8988T (cell line): ENCODE results near the gene TBX4.
"Not testable (repeated sequence)": the region's sequence is repeated elsewhere in the genome, so short reads cannot be mapped to it uniquely, and the experiment has no call there.

ENCODE experiments used
- DNase-seq: peaks from one replicate; pipeline ENCODE4 v3.0.0; 2011

The TBX4 gene

DNA sequence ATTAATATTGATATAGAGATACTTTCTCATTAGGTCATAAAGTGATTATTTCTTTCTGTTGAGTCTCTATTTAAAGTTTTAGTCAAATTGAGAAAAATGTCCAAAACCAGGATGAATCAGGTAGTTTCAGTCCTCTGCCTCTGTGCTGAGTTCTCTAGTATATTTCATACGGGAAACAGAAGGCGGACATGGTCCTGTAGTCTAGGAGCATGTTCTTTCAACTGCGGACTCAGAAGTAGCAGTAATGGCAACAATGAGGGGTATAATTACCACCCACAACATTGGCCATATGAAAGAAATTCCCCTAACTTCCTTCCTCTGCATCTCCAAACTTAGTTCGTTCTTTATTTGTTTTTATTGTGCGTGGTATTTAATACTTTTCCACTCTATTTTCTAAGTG is 50.1 kb downstream of the TBX4 start:
- DNase-seq, result no peak

GRCh38 chr17:61503961-61504360 is 51.7 kb downstream of the TBX4 start:
- no peak for DNase-seq

DNA sequence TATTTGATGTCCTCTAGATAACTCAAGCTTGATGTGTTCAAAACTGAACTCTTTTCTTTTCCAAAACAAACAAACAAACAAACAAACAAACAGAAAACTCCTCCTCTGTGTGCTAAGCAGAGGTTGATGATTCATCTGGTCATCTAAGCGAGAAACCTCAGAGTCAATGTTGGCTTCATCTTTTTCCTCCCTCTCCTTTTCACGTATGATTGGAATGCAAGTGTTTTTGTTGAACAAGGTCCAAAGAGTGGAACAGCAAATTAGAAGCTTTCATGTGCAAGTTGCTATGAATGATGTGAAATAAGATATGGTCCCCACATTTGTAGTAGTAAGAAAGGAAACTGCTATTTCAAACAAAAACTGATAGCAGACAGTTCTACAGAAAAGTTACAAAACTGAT is 52.5 kb downstream of the TBX4 start:
- no peak for DNase-seq

DNA sequence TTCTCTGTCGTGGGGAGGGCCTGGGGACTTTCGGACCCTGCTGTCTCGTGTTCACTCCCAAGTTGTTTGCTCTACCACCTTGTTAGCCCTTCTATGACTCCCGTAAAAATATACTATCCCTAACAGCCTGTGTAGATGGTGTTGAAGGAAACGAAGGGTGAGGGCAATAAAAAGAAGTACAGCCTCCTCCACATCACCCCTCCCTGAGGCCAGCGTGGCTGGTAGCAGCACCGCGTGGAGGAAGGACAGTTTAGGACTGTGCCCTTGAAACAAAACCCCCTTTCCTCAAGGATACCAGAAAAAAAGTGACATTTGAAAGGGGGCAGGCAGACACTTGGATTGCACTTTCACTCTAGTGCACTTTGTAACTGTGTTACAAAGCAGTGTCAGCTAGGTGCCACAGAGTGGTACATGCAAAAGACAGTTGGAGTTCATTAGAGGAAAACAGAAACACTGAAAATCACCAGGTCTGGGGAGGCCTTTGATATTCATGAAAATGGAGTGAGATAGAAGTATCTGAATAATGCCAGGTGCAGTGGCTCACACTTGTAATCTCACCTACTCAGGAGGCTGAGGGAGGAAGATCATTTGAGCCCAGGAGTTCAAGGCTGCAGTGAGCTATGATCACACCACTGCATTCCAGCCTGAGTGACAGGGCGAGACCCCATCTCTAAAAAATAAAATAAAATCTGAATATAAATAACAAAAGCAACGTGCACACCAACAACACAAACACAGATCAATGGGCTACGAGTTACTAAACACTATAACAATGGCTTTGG is 53.8 kb downstream of the TBX4 start:
- no peak for DNase-seq

DNA sequence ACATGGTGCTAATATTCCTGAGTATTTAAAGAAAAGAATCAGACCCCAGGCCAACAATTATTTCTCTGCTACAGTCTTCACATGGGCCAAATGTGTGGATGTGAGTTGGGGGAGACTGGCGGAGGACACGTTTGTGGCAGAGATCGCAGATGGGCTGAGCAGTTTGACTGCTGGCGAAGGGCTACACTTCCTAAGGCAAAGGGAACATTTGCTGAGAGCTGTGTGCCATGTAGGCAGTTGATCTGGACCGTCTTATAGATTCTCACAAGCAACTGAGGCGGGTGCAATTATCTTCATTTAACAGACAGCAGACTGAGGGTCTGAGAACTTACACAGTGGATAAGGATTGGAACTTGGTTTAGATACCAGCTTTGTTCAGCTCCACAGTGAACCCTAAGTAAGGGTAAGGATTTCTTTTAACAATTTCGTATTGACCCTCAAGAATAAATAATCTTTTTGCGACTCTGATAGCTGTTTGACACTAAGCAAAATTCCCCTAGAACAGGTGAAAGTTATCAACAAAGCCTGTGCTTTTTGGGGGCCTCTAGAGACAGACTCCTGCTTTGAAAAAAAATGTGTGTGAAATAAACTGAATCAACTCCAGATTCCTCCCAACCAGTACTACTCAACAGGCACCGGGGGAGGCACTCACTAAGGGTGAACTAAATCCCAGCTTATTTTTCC is 55.3 kb downstream of the TBX4 start:
- DNase-seq, result no peak

GRCh38 chr17:61508912-61509311 is 56.7 kb downstream of the TBX4 start:
- no peak for DNase-seq

DNA sequence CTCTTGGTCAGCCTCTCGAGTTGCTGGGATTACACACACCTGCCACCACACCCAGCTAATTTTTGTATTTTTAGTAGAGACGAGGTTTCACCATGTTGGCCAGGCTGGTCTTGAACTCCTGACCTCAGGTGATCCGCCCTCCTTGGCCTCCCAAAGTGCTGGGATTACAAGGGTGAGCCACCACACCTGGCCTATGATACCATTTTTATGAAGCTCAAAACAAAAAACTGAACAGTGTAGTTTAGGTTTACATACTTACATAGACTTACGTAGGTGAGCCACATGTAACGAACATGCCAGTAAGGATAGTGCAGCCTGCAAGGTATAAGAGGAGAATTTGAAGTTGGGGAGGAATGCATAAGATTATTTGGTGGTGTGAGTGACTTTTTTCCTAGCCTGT is 57.2 kb downstream of the TBX4 start:
- DNase-seq, result not testable (repeated sequence)

GRCh38 chr17:61510237-61510636 is 58.0 kb downstream of the TBX4 start:
- DNase-seq, result no peak

- no peak for DNase-seq
Observed at GRCh38 chr17:61510991-61511390, 58.8 kb downstream of the TBX4 start.

- DNase-seq, result no peak
Observed at GRCh38 chr17:61511480-61512182, 59.4 kb downstream of the TBX4 start.

GRCh38 chr17:61514491-61514890 is 62.3 kb downstream of the TBX4 start:
- DNase-seq, result no peak

DNA sequence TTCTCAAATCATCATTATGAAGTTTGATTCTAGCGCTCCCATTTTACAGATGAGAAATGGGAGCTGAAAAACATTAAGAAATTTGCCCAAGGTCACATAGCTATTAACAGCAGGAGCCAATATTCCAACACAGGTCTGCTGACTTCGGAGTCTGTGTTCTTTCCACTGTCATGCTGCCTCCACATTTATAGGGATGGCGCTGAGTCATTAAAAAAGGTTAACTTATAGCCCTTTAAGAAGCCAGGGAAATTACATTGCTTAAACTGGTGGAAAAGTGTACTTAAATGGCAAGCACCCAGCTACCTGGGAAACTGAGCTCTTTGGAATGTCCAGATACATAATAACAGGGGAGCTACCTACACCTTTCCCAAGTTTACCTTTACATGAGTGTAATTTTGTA is 65.0 kb downstream of the TBX4 start:
- DNase-seq, result no peak

DNA sequence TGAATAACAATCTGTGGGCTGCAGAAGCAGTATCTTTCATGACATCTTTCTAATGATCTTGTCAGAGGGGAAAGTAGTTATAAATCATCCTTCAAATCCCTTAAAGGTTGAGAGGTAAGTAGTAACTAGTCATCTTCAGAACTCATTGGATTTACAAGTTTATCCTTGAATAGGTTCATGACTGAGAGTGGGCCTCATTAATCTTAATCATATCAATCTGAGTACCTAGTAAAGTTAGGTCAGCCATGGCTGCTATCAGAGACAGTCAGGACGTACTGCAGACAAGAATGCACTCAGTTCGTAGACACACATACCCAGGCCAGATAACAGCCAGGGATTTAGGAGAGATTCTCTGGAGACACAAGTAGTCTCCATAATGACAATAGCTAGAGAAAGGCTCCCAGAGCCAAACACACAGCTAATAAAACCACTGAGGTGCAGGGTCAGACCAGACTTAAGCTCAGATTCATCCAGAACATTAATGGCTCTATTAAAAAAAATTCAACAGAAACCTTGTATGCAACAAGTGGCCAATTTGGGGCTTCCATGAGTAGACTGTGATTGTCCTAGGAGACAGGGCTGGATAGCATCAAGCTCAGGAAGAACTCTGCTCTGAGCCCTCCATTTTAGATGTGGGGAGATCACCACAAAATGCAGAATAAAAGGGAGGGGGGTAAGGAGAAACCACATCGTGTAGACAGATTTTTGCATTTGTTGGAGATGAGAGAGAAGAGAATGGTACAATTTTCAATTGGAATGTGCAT is 65.8 kb downstream of the TBX4 start:
- no peak for DNase-seq

GRCh38 chr17:61519139-61519538 is 66.9 kb downstream of the TBX4 start:
- DNase-seq, result no peak

DNA sequence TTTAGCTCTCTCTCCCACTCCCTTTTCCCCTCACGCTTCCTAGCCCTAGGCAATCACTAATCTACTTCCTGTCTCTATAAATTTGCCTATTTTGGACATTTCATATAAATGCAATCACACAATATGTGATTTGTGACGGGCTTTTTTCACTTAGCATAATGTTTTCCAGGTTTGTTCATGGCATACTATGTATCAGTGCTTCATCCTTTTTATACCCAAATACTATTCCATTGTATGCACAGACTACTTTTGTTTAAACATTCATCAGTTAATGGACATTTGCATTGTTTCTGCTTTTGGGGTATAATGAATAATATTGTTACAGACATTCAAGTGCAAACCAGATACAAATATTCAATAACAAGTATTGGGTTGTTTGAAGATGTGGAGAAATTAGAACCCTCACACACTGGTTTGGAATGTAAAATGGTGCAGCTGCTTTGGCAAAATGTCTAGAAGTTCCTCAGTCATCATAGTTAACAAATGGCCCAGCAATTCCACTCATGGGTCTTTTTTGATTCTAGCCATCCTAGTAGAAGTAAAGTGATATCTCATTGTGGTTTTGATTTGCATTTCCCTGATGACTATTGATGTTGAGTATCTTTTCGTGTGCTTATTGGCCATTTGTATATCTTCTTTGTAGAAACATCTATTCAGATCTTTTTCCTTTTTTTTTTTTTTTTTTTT is 67.7 kb downstream of the TBX4 start:
- DNase-seq, result no peak

DNA sequence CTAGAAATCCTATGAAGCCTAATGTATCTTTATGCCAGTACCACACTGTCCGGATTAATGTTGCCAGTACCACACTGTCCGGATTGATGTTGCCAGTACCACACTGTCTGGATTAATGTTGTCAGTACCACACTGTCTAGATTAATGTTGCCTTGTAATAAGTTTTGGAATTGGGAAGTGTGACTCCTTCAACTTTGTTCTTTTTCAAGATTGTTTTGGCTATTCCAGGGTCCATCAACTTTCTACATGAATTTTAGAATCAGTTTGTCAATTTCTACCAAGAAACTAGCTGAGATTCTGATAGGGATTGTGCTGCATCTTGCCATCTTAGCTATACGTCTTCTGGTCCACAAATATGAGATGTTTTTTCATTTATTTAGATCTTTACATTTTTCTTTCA is 68.7 kb downstream of the TBX4 start:
- DNase-seq, result no peak

DNA sequence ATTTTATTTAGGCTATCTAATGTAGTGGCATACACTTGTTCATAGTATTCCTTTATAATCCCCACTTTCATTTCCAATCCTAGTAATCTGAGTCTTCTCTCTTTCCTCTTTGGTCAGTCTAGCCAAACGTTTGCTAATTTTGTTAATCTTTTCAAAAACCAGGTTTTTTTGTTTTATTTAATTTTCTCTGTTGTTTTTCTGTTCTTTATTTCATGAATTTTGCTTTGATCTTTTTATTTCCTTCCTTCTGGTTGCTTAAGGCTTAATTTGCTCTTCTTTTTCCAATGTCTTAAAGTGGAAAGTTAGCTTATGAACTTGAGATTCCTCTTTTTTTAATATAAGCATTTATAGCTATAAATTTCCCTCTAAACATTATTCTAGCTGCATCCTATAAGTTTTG is 69.9 kb downstream of the TBX4 start:
- no peak for DNase-seq

DNA sequence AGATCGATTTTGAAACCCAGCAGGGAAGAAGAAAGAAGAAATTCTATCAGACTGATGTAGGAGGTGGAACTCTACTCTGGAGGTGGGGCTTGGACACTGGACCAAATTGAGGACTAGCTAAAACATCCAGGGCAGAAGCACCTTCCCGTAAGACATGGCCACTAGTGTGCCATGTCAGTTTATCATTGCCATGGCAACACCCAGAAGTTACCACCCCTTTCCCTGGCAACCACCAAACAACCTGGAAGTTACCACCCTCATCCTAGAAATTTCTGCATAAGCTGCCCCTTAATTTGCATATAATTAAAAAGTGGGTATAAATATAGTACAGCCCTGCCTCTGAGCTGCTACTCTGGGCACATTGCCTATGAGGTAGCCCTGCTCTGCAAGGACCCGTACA is 72.1 kb downstream of the TBX4 start:
- DNase-seq, result no peak

DNA sequence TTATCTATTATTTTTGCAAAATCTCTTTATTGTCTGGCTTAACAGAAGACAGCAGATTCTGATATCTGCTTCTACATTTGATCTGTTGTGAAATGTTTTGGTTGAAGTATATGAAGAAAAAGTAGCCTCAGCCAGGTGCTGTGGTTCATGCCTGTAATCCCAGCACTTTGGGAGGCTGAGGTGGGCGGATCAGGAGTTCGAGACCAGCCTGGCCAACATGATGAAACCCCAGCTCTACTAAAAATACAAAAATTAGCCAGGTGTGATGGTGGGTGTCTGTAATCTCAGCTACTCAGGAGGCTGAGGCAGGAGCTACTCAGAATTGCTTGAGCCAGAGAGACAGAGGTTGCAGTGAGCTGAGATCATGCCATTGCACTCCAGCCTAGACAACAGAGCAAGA is 75.2 kb downstream of the TBX4 start:
- DNase-seq, result not testable (repeated sequence)

GRCh38 chr17:61528171-61528570 is 75.9 kb downstream of the TBX4 start:
- no peak for DNase-seq

GRCh38 chr17:61531223-61531622 is 79.0 kb downstream of the TBX4 start:
- no peak for DNase-seq

- DNase-seq, result no peak
Observed at GRCh38 chr17:61532826-61533225, 80.6 kb downstream of the TBX4 start.

GRCh38 chr17:61533797-61534196 is 81.6 kb downstream of the TBX4 start:
- no peak for DNase-seq
